GM18868 (cell line): Measurements from ENCODE around the gene RBP3.

Source experiments
- ATAC-seq: cut with Tn5 transposase; IDR thresholded peaks from one replicate; pipeline ENCODE4 v1.9.1; 2021; ENCODE audit warnings: mild to moderate bottlenecking, moderate library complexity; ENCODE audit not compliant: unreplicated experiment

RBP3 gene

DNA sequence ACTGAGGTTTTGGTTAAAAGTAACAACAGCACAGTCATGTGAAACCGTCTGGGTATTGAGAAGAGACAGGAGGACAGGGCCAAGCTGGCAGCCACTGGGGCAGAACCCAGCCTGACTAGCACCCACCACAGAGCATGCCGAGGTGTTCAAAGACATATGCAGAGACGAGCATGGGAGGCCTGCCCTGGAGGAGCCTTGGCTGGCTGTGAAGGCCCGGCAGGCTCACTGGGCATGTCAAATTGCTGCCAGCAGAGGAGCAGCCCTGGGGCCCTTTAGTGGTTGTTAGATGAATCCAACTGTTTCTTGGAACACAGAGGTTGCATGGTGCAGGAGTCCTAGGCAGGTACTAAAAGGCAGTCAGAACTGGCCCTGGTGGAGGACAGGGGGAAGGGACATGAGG, 30.9 kb upstream of the RBP3 start:
- no peak for ATAC-seq

DNA sequence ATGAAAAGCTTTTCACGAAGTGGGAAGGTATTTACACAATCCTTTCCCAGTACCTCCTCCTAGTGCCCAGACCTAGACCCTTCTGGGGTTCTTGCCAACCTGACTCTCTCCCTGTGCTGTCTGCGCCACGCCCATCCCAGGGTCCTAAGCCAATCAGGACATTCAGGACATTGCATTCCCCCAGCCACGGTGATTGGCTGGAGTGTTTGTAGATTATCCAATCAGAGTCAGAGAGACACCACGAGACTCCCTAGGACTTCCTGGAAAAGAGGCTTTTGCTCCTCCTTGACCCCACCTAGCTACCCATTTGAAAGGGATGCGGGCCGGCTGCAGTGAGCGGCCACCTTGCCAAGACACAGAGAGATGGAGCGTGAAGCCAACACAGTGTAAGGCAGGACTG, 29.5 kb upstream of the RBP3 start:
- ATAC-seq = no peak

DNA sequence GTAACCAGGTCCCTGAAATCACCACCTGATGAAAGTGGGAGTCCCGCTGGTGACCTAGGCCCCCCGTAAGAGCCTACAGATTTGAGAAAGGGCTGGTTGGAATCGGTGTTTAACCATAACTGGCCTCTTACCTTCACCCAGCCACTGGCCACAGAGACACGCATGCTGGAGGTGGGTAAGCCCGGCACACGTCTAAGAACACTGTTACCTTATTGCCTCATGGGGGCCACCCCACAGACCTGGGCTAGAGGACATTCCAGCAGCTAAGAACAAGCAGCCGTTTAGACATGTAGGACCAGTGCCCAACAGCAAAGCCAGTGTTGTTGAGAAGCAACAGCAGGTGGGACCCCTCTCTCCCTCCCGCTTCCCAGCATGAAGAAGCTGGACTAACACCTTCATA, 28.4 kb upstream of the RBP3 start:
- no peak for ATAC-seq

DNA sequence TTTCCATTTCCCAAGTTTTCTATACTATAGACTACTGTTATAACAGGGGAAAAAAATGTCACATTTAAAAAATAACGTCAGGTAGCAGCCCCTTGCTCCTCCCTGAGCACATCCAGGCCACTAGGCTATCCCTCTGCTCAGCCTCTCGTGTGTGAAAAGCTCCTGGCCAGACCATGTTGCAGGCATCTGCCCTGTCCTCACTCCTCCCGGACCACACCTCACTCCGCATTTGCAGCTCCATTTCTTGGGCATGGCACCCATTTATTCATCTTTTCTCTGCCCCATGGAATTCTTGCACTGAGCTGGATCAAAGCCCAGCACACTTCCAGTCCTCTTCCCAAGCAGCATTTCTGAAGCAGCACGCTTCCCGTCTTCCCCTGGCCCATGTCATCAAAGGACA, 27.4 kb upstream of the RBP3 start:
- ATAC-seq = no peak

DNA sequence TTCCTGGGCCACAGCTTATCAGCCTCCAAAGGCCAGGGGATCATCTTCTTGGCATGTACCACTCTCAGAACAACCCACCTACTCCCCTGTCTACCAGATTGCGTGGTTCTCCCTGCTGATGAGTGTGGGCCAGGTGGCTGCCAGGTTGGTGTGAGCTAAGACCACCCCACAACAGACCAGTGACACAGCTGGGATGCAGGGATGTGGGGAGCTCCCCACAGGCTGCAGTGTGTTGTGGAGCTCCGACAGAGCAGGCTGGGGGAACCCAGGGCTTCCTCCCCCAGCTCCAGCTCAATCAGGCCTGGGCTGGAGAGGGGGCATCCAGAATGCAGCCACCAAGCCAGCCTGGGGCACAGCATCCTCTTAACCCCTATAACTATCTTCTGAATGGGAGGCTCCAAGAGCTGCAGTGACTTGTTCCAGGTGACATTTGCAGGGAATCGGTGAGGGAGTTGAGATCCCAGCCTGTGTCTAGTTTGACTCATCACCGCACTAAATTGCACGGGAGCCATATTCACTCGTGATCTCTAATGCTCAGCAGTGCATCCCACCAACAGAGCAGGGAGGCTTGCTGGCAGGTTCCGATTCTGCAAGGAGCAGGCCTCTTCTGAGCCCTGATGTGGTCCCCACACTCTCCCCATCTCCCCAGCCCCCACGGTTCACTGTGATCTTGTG, 26.5 kb upstream of the RBP3 start:
- ATAC-seq = no peak

DNA sequence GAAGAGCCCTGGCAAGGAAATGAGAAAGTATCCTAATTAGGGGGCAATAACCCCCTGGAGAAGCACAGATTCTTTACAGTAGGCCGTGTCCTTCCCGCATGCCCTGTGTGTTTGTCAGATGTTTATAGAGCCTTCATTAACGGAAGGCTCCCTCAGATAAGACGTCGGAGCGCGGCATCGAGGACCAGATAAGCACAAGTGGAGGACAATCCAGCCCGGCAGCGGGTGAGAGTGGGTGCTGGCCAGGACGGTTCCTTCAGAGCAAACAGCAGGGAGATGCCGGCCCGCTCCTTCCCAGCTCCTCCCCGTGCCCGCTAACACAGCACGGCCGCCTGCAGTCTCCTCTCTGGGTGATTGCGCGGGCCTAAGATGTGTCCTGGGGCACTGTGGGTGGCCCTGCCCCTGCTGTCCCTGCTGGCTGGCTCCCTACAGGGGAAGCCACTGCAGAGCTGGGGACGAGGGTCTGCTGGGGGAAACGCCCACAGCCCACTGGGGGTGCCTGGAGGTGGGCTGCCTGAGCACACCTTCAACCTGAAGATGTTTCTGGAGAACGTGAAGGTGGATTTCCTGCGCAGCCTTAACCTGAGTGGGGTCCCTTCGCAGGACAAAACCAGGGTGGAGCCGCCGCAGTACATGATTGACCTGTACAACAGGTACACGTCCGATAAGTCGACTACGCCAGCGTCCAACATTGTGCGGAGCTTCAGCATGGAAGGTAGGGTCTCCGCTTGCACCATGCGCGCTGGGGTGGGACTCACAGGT, 25.7 kb upstream of the RBP3 start, which contains the start of gene GDF2:
Gene GDF2 (plus strand): TSS at position 155 of the 762 bp plus-strand sequence. CDS start 215 bp downstream, at position 370.
- no peak for ATAC-seq

DNA sequence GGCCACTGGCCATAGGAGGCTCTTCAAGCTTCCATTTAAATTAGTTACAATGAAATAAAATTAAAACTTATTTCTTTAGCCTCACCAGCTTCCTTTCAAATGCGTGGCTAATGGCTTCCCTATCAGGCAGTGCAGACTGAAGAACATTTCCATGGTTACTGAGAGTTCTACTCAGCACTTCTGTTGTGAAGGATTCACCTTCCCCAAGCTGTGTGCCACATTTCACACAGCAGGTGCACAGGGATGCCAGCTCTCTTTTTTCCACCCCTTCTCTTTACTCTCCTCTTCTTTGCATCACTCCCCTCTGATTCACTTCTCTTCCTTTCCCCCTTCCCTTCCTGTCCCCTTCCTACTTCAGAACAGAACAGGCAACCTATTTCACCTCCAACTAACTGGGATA, 25.1 kb upstream of the RBP3 start:
- no peak for ATAC-seq

DNA sequence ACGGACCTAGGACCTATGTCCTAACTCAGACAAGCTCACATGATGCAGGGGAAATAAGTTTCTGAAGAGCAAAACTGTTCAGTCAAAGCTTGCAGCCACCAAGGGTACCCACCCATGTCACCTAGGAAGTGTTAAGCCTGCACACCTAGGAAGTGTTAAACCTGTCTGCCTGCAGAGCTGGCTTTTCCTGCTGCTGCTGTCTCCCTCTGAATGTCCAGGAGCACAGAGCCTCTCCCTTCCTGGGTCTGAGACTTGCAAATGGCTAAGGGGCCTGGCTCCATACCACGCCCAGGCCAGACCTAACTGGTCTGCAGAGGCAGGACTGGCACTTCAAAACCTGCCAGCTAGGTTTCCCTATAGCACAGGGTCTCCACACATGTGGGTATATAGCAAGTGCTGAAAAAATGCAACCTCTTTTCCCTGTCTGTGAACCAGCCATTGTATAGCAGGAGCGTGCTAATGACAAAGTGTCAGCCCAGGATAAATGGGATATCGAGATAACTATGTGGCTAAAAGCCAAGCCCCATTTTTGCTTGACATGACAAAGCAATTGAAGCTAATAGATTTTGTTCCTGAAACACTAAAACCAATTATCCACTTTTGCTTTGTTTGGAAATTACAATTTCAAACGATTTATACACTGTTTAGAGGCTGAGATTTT, 24.4 kb upstream of the RBP3 start:
- no peak for ATAC-seq

DNA sequence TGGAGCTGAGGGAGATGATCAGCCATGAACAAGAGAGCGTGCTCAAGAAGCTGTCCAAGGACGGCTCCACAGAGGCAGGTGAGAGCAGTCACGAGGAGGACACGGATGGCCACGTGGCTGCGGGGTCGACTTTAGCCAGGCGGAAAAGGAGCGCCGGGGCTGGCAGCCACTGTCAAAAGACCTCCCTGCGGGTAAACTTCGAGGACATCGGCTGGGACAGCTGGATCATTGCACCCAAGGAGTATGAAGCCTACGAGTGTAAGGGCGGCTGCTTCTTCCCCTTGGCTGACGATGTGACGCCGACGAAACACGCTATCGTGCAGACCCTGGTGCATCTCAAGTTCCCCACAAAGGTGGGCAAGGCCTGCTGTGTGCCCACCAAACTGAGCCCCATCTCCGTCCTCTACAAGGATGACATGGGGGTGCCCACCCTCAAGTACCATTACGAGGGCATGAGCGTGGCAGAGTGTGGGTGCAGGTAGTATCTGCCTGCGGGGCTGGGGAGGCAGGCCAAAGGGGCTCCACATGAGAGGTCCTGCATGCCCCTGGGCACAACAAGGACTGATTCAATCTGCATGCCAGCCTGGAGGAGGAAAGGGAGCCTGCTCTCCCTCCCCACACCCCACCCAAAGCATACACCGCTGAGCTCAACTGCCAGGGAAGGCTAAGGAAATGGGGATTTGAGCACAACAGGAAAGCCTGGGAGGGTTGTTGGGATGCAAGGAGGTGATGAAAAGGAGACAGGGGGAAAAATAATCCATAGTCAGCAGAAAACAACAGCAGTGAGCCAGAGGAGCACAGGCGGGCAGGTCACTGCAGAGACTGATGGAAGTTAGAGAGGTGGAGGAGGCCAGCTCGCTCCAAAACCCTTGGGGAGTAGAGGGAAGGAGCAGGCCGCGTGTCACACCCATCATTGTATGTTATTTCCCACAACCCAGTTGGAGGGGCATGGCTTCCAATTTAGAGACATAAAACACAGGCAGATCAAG, 22.6 kb upstream of the RBP3 start:
- no peak for ATAC-seq

DNA sequence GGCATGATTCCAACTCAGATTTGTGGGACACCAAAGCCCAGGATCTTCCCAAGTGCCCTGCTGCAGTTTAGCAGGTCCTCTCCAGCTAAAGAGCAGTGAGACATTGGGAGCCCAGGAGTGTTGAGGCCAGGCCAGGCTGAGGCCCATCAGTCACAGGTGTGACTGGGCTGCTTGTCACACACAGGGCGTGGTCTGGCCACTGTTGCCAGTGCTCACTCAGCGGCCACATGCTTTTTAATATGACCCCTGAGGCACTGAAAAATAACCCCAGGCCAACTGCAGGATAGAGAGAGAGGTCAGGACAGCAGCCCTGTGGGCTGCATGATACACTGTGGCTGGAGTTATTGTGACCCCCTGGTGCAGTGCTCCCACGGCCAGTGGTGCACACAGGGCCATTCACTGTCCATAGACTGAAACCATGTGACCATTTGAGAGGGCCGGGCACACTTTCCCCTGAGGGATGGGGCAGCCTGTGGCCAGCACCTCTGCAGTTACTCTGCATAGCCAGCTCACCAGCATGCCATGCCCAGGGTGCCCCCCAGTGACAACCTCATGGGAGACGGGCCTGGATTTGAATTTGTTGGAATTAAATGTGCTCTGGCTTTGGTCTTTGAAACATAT, 21.7 kb upstream of the RBP3 start:
- ATAC-seq = no peak

DNA sequence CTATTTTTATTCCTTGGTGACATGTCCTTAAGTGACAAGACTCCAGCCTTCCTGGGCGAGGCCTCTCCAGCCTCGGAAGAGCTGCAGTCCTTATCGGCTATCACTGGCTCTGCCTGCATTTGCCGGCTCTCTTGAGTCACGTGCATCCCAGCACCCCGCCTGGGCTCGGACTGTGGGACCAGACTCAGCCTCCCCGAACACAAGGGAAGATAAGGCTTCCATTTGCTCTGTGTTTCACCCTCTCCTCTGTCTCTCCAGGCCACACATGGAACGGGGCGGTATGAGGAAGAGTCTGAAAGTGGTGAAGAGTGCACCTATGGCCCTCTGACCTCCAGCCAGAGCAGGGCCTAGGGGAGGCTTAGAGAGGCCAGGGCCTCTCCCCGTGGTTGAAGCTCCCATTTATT, 21.2 kb upstream of the RBP3 start:
- ATAC-seq = no peak

DNA sequence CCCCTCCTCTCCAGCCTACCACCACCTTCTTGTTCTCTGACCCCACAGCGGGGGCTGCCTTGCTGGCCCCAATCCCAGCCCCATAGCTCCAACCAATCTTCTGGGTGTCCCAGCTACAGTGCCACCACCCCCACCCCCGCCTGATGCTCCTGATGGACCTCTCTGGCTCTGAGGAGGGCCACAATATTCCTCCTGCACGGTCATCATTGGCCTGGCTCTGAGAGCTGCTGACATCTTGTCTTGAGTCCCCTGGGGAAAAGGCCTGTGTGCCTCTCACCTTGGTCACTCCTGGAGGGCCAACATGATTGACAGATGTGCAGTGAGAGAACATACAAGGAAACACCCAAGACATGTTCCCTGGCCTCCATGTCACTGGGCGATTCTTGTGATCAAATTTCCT, 18.3 kb upstream of the RBP3 start:
- ATAC-seq = no peak

DNA sequence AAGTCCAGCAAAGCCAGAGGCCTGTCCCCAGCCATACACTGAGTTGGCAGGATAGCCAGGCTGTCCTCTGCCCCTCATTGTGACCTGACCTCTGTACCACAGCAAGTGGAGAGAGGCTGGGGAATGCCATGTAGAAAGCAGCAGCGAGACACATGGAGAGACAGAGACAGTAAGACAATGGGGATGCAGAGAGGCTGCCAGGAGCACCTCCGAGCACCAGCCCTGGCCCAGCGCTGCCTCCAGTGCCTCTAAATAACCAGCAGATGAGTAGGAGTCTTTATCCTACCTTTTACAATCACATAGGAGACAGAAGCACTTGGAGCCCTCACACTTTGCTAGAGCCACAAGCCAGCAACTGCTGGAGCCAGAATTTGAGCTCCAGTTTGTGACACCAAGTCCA, 17.8 kb upstream of the RBP3 start:
- ATAC-seq = no peak

DNA sequence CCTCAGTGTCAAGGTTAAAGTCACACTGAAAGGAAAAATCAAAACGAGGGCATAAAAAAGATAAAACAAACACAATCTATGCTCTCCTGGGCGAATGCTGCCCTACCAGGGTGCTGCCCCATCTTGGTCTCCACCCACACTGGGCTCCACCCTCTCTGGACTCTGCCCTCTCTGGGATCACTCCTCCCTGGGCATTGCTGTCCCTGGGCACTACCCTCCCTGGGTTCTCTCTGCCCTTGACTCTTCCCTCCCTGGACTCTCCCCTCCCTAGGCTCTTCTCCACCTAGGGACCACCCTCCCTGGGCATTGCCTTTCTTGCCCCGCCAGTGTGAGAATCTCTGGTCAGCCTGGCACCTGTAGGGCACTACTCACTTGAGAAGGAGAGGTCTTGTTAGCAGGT, 17.4 kb upstream of the RBP3 start:
- no peak for ATAC-seq

DNA sequence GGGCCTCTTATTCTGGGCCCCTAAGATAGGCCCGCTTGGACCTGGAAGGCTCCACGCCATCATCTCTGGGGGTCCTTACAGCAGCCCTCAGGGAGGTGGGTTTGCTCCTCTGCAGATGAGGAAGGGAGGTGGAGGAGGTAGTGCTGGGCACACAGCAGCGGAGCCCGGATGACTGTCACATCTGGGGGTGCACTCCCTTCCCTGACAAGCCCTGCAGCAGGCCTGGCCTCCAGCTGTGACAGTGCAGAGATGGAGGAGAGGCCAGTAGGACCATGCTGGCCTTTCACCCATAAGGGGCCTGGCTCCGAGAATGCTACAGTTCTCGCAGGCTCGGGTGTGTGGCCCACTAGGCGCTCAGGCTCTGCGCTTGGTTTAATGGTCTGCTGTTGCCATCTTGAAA, 16.7 kb upstream of the RBP3 start:
- no peak for ATAC-seq

DNA sequence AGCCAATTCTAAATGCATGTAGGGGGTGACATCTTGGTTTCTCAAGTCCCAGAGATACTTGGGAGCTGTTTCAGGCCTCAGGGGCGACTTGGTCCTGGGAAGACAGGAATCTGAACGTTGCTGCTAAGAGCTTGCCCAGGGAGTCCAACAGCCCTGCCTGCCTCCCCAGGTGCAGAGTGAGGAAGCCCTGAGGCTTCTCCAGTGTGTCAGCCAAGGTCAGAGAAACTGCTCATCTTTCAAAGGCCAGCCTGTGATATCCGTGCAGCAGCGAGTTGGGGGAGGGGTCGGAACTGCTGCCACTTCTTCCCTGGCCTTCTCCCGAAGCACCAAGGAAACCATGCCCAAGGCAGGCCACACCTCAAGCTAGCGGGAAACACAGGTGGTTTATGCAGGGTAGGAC, 16.2 kb upstream of the RBP3 start:
- no peak for ATAC-seq

DNA sequence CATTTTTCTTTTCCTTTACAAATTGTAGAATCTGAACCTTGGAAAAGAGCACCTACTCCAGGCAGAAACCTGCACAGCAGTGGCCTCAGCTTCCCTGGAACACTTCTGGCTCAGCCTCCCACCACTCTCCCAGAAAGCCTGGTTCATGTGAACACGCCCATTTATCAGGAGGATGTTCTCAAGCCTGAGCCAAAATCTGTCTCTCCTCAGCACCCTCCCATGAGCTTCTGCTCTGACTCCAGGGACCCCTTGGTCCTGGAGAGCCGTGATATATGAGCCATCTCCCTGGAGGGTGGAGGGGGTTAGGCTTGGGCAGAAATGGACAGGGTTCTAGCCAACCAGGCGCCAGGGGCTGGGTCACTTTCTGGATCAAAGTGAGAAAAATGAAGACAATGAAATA, 15.8 kb upstream of the RBP3 start:
- no peak for ATAC-seq

DNA sequence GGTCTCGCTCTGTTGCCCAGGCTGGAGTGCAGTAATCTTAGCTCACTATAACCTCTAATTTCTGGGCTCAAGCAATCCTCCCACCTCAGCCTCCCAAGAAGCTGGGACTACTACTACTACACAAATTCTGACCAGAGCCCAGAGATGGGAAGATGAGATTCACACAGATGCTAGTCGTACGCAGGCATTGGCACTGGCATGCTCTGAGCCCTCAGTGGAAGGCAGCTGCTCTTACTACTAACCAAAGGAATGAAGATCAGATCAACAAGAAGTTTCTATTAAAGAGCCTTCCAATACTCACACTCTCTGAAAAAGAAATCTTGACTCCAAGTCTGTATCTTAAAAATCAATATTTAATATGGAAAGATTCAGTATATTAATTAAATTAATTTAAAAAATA, 15.2 kb upstream of the RBP3 start:
- no peak for ATAC-seq

DNA sequence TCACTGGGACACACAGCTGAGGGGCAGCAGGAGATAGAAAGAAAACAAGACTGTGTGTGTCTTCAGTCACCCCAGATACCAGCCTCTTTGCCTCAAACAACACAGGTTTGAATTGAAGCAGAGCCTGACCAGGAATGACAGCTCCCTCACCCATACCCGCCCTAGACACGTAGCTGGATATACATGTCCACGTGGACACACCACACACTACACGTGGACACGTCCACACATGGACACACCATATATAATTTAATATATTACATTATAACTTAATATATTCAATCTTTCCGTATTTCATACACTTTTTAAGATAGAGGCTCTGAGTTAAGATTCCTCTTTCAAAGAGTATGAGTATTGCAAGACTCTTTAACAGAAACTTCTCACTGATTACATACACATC, 14.6 kb upstream of the RBP3 start:
- no peak for ATAC-seq

DNA sequence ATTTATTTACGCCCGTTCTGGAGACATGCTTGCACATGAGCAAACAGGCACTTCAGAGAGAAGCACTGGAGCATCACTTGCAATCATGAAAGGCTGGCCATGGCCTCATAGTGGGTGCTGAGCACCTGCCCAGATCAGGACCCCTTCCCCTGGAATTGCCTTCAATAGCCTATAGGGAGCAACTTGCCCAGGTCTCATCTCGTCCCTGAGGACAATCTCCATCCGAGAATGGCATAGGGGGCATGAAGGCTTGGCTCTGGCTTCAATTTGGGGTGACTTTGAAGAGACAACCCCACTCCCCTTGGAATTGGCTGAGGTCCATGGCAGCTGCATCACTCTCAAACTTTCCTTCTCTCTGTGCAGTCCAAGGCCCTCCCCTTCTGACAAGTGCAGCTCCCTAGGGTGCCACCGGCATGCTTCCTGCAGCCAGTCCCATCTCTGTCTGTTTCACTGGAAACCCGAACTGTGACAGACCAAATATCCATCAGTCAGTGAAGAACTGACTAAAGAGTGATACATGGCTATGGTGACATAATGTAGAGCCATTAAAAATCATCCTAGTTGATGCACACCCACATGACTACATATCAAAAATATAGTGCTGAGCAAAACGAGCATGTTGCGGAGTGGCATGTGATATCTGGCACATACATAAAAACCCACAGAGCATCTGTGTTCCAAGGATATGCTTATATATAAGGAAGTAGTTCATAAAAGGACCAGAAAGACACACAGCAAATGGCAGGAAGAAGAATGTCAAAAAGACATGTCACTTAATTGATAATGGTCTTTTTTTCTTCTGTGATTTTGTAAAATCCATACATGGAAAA, 13.5 kb upstream of the RBP3 start:
- no peak for ATAC-seq
